GM23338 (cell line): ENCODE data around the gene MTARC2. TPM values are rescaled to one million over a fixed set of nuclear protein-coding genes. Genes with fewer than 3 reads are reported as not detected.

Experiments
- ATAC-seq: fragments of 200-7000 bp; cut with Tn5 transposase; 3 replicates; pipeline ENCODE4 v1.9.1; 2020
- DNase-seq: peaks from one replicate; pipeline ENCODE4 v3.0.0-alpha.2; 2015; ENCODE audit warnings: low spot score
- H2AFZ ChIP-seq: fragments of 200-600 bp; sonication (generic); 2 replicates; pipeline ENCODE4 v1.8.0; 2016; ENCODE audit warnings: antibody characterized with exemption, mild to moderate bottlenecking, moderate library complexity
- H3F3A ChIP-seq: fragments of 200-600 bp; sonication (generic); replicated peaks from 2 replicates; pipeline ENCODE4 v1.8.0; 2017; ENCODE audit warnings: antibody characterized with exemption, mixed run types, low read depth
- H3K27ac ChIP-seq: fragments of 200-600 bp; sonication (generic); 2 replicates; pipeline ENCODE4 v1.6.1; 2016; ENCODE audit warnings: low read depth
- H3K27me3 ChIP-seq: fragments of 200-600 bp; sonication (generic); 2 replicates; pipeline ENCODE4 v1.8.0; 2016; ENCODE audit warnings: mild to moderate bottlenecking, mixed run types, moderate library complexity; ENCODE audit not compliant: insufficient read depth
- H3K36me3 ChIP-seq: fragments of 200-600 bp; sonication (generic); 2 replicates; pipeline ENCODE4 v1.8.0; 2016; ENCODE audit warnings: mild to moderate bottlenecking; ENCODE audit not compliant: insufficient read depth
- H3K4me1 ChIP-seq: fragments of 200-600 bp; sonication (generic); 2 replicates; pipeline ENCODE4 v1.8.0; 2016; ENCODE audit warnings: mild to moderate bottlenecking, moderate library complexity; ENCODE audit not compliant: insufficient read depth
- H3K4me2 ChIP-seq: fragments of 200-600 bp; sonication (generic); 2 replicates; pipeline ENCODE4 v1.7.1; 2017; ENCODE audit warnings: mixed run types
- H3K4me3 ChIP-seq: fragments of 200-600 bp; sonication (generic); 2 replicates; pipeline ENCODE4 v1.6.1; 2016; ENCODE audit warnings: mixed run types
- H3K79me2 ChIP-seq: fragments of 200-600 bp; sonication (generic); replicated peaks from 2 replicates; pipeline ENCODE4 v1.8.0; 2017; ENCODE audit warnings: mild to moderate bottlenecking; ENCODE audit not compliant: insufficient read depth
- H3K9me2 ChIP-seq: fragments of 200-600 bp; sonication (generic); 2 replicates; pipeline ENCODE4 v1.8.0; 2017; ENCODE audit not compliant: insufficient read depth
- H4K20me1 ChIP-seq: fragments of 200-600 bp; sonication (generic); replicated peaks from 2 replicates; pipeline ENCODE4 v1.8.0; 2017; ENCODE audit warnings: mild to moderate bottlenecking; ENCODE audit not compliant: insufficient read depth
- H3K27ac Mint-ChIP-seq: 2 replicates; pipeline ENCODE4 v1.8.0; 2020; ENCODE audit warnings: inconsistent platforms, mild to moderate bottlenecking, moderate library complexity, mixed read lengths
- H3K27me3 Mint-ChIP-seq: 3 replicates; pipeline ENCODE4 v1.8.0; 2022; ENCODE audit warnings: low read depth, mild to moderate bottlenecking, moderate library complexity, mixed read lengths, inconsistent platforms; ENCODE audit not compliant: insufficient read depth, poor library complexity
- H3K36me3 Mint-ChIP-seq: 3 replicates; pipeline ENCODE4 v1.8.0; 2021; ENCODE audit warnings: low read depth, mild to moderate bottlenecking, inconsistent platforms, moderate library complexity, mixed read lengths
- H3K4me1 Mint-ChIP-seq: 3 replicates; pipeline ENCODE4 v1.8.0; 2020; ENCODE audit warnings: mild to moderate bottlenecking, inconsistent platforms, mixed read lengths
- H3K4me3 Mint-ChIP-seq: 3 replicates; pipeline ENCODE4 v1.8.0; 2021; ENCODE audit warnings: moderate library complexity, mild to moderate bottlenecking, inconsistent platforms, mixed read lengths
- H3K9me3 Mint-ChIP-seq: 3 replicates; pipeline ENCODE4 v1.8.0; 2020; ENCODE audit warnings: moderate library complexity, mild to moderate bottlenecking, inconsistent platforms, mixed read lengths
- CREB1 ChIP-seq: fragments of 250-450 bp; sonication (Bioruptor Pico); IDR thresholded peaks from 2 replicates; pipeline ENCODE4 v1.5.0; 2020; ENCODE audit warnings: low read depth, mild to moderate bottlenecking, moderate library complexity
- EZH2 ChIP-seq: fragments of 200-600 bp; sonication (generic); IDR thresholded peaks from one replicate; pipeline ENCODE4 v1.8.0; 2017; ENCODE audit warnings: antibody characterized with exemption, mild to moderate bottlenecking, low read depth; ENCODE audit not compliant: unreplicated experiment
- EZH2phosphoT487 ChIP-seq: fragments of 200-600 bp; sonication (generic); IDR thresholded peaks from one replicate; pipeline ENCODE4 v1.8.1; 2018; ENCODE audit warnings: antibody characterized with exemption; ENCODE audit not compliant: unreplicated experiment
- JUNB ChIP-seq: IDR thresholded peaks from one replicate; pipeline ENCODE4 v1.6.1; 2016; ENCODE audit warnings: antibody characterized with exemption; ENCODE audit not compliant: unreplicated experiment
- NANOG ChIP-seq: IDR thresholded peaks from 2 replicates; pipeline ENCODE4 v1.6.1; 2016; ENCODE audit warnings: antibody characterized with exemption, borderline replicate concordance
- POLR2AphosphoS5 ChIP-seq: IDR thresholded peaks from 2 replicates; pipeline ENCODE4 v1.6.1; 2016; ENCODE audit warnings: antibody characterized with exemption, low read depth
- REST ChIP-seq: IDR thresholded peaks from one replicate; pipeline ENCODE4 v1.6.1; 2018; ENCODE audit warnings: antibody characterized with exemption; ENCODE audit not compliant: unreplicated experiment
- STAT1 ChIP-seq: IDR thresholded peaks from one replicate; pipeline ENCODE4 v1.6.1; 2016; ENCODE audit warnings: antibody characterized with exemption; ENCODE audit not compliant: unreplicated experiment
- ZNF114 ChIP-seq: fragments of 250-450 bp; sonication (Bioruptor Pico); IDR thresholded peaks from 2 replicates; pipeline ENCODE4 v1.5.0; 2020; ENCODE audit warnings: mild to moderate bottlenecking, moderate library complexity
- ZNF331 ChIP-seq: fragments of 250-450 bp; sonication (Bioruptor Pico); IDR thresholded peaks from 2 replicates; pipeline ENCODE4 v1.5.0; 2020; ENCODE audit warnings: low read depth, mild to moderate bottlenecking, moderate library complexity
- ZNF462 ChIP-seq: fragments of 250-450 bp; sonication (Bioruptor Pico); IDR thresholded peaks from 2 replicates; pipeline ENCODE4 v1.5.0; 2020; ENCODE audit warnings: mild to moderate bottlenecking, moderate library complexity
- polyA plus RNA-seq: library from polyadenylated mRNA; unstranded; fragments of >200 nt; fragmentation: Nextera tagmentation; extraction: Ambion mirVana; gene quantifications from 2 replicates; pipeline ENCODE4 v1.2.1, GENCODE V29; 2016
- total RNA-seq: library from RNA; depleted of rRNA; stranded (reverse); fragments of >200 nt; shearing (Covaris generic); gene quantifications from 2 replicates; pipeline ENCODE4 v1.2.3, GENCODE V29; 2014
- TF ChIP-seq, protein P1 (sequence below), 2 experiments: fragments of 200-600 bp in 1 of 2; sonication (generic) in 1 of 2; conservative IDR thresholded peaks; 2 replicates each; pipeline versions ENCODE4 v1.5.1 to v1.6.1; 2016 to 2017; ENCODE audit warnings: antibody characterized with exemption in 2 of 2, low read depth in 2 of 2, mild to moderate bottlenecking in 2 of 2, moderate library complexity in 1 of 2
- TF ChIP-seq, protein P2 (sequence below): IDR thresholded peaks from 2 replicates; pipeline ENCODE4 v1.6.1; 2016; ENCODE audit warnings: antibody characterized with exemption

MTARC2 gene
- total and polyA plus RNA-seq, 2 experiments from 2014 or later, result 4.1 to 8.0 TPM

- Histone ChIP-seq H3K79me2 (no peaks in the 10 kb centered on the region), H3K4me3 (no peak overlapping the region), H3K4me2 (no peak overlapping the region), H3K27ac (no peak overlapping the region), H3K36me3 (peaks cover 12% of the 10 kb centered on the region), H2AFZ (no peak overlapping the region), H3F3A (no peaks in the 10 kb centered on the region), H3K27me3 (no peaks in the 10 kb centered on the region), H4K20me1 (peaks cover 4% of the 10 kb centered on the region; the same call in 1 of the 2 replicates), H3K9me2 (no peaks in the 10 kb centered on the region), H3K4me1 (0 out of 2 replicates have a peak, but pooled peaks cover 3% of the 10 kb centered on the region)
- Mint-ChIP-seq H3K4me1 (peaks cover 14% of the 10 kb centered on the region; the same call in 2 of the 3 replicates), H3K9me3 (no peaks in the 10 kb centered on the region), H3K27me3 (peaks cover 11% of the 10 kb centered on the region), H3K36me3 (peaks cover 51% of the 10 kb centered on the region), H3K4me3 (no peak overlapping the region), H3K27ac (no peak overlapping the region)
- TF ChIP-seq ZNF114 (no peak), ZNF331 (CRISPR knock-in tag) (no peak), CREB1 (no peak), POLR2AphosphoS5 (no peak), EZH2phosphoT487 (no peak), NANOG (no peak), ZNF462 (no peak), REST (no peak), JUNB (no peak), STAT1 (no peak), EZH2 (no peak)
- TF ChIP-seq, protein P1, sequence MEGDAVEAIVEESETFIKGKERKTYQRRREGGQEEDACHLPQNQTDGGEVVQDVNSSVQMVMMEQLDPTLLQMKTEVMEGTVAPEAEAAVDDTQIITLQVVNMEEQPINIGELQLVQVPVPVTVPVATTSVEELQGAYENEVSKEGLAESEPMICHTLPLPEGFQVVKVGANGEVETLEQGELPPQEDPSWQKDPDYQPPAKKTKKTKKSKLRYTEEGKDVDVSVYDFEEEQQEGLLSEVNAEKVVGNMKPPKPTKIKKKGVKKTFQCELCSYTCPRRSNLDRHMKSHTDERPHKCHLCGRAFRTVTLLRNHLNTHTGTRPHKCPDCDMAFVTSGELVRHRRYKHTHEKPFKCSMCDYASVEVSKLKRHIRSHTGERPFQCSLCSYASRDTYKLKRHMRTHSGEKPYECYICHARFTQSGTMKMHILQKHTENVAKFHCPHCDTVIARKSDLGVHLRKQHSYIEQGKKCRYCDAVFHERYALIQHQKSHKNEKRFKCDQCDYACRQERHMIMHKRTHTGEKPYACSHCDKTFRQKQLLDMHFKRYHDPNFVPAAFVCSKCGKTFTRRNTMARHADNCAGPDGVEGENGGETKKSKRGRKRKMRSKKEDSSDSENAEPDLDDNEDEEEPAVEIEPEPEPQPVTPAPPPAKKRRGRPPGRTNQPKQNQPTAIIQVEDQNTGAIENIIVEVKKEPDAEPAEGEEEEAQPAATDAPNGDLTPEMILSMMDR (conservative IDR thresholded peaks at IDR 0.05; ENCODE audit: low read depth in 2 of 2), result no peak
- TF ChIP-seq, protein P2, sequence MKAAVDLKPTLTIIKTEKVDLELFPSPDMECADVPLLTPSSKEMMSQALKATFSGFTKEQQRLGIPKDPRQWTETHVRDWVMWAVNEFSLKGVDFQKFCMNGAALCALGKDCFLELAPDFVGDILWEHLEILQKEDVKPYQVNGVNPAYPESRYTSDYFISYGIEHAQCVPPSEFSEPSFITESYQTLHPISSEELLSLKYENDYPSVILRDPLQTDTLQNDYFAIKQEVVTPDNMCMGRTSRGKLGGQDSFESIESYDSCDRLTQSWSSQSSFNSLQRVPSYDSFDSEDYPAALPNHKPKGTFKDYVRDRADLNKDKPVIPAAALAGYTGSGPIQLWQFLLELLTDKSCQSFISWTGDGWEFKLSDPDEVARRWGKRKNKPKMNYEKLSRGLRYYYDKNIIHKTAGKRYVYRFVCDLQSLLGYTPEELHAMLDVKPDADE, result no peak
- ATAC-seq, result no peak
- DNase-seq, result no peak
These were observed 61.6 kb downstream of the MTARC2 start for GRCh38 chr1:220809704-220810103.
